Measurements from ENCODE around the gene CLEC1A. TPM values are rescaled to one million over a fixed set of nuclear protein-coding genes. Genes with fewer than 3 reads are reported as not detected.

The CLEC1A gene
- total RNA-seq, 2 experiments from 2014 or later: not detected

GRCh38 chr12:10115311-10115710, 16.5 kb upstream of the CLEC1A start:
- CTCF ChIA-PET: no interaction called here

GRCh38 chr12:10113920-10114319, 15.1 kb upstream of the CLEC1A start:
- H3K36me3 ChIP-seq (ENCODE audit: insufficient read depth, low read length): no peaks in the 10 kb centered on the region
- no peak overlapping the region for H3K4me3 Mint-ChIP-seq
- H3K4me3 ChIP-seq (ENCODE audit: low read length): no peak overlapping the region
- H3K4me1 Mint-ChIP-seq (ENCODE audit: low read depth): no peaks in the 10 kb centered on the region
- ATAC-seq (ENCODE audit: poor library complexity): no peak
- no peaks in the 10 kb centered on the region for H3K27me3 ChIP-seq (ENCODE audit: control insufficient read depth in 1 of 2, insufficient read depth in 2 of 2, low read length in 2 of 2)
- no peaks in the 10 kb centered on the region for H3K4me1 ChIP-seq (ENCODE audit: insufficient read depth, low read length)
- DNase-seq: no peak
- ChIA-PET CTCF (no interaction called here), POLR2A (interaction anchor here (0.8 kb wide), 1 partner anchor 277 kb away, joined by 3 read pairs; no protein-coding TSS in a partner anchor)
- intact Hi-C loops (cut with DNase I, micrococcal nuclease): no loop called here
- no peak overlapping the region for H3K27ac Mint-ChIP-seq
- H3K9me3 ChIP-seq (ENCODE audit: control insufficient read depth in 1 of 2, insufficient read depth in 1 of 2, low read length in 2 of 2): peaks cover 0 to 7% of the 10 kb centered on the region in 2 experiments
- H3K9me3 Mint-ChIP-seq: peaks cover 3% of the 10 kb centered on the region
- peaks cover 4% of the 10 kb centered on the region for H3K27me3 Mint-ChIP-seq
- no peak for TF ChIP-seq CTCF (IDR thresholded peaks at IDR 0.05)
- H3K27ac ChIP-seq (ENCODE audit: low read depth in 1 of 2, low read length in 2 of 2): no peak overlapping the region
- H3K36me3 Mint-ChIP-seq (ENCODE audit: low read depth): no peaks in the 10 kb centered on the region

More at GRCh38 chr12:10115311-10115710, 16.5 kb upstream of the CLEC1A start:
- POLR2A ChIA-PET: no interaction called here
- TF ChIP-seq CTCF (IDR thresholded peaks at IDR 0.05): no peak
- DNase-seq (no peak), ATAC-seq (ENCODE audit: poor library complexity) (no peak)
- no peak overlapping the region for H3K4me3 ChIP-seq (ENCODE audit: low read length)
- H3K9me3 ChIP-seq (ENCODE audit: control insufficient read depth in 1 of 2, insufficient read depth in 1 of 2, low read length in 2 of 2): peaks cover 0 to 7% of the 10 kb centered on the region in 2 experiments
- Mint-ChIP-seq H3K4me3 (no peak overlapping the region), H3K27ac (no peak overlapping the region), H3K36me3 (ENCODE audit: low read depth) (no peaks in the 10 kb centered on the region), H3K9me3 (peaks cover 3% of the 10 kb centered on the region), H3K4me1 (ENCODE audit: low read depth) (no peaks in the 10 kb centered on the region), H3K27me3 (peaks cover 4% of the 10 kb centered on the region)
- H3K4me1 ChIP-seq (ENCODE audit: insufficient read depth, low read length): no peaks in the 10 kb centered on the region
- H3K36me3 ChIP-seq (ENCODE audit: insufficient read depth, low read length): no peaks in the 10 kb centered on the region
- intact Hi-C loops (cut with DNase I, micrococcal nuclease): no loop called here
- H3K27ac ChIP-seq (ENCODE audit: low read depth in 1 of 2, low read length in 2 of 2): no peak overlapping the region
- H3K27me3 ChIP-seq (ENCODE audit: control insufficient read depth in 1 of 2, insufficient read depth in 2 of 2, low read length in 2 of 2): no peaks in the 10 kb centered on the region

GRCh38 chr12:10113075-10113474, 14.3 kb upstream of the CLEC1A start:
- no peaks in the 10 kb centered on the region for H3K36me3 ChIP-seq (ENCODE audit: insufficient read depth, low read length)
- peaks cover 3% of the 10 kb centered on the region for H3K9me3 Mint-ChIP-seq
- H3K4me3 ChIP-seq (ENCODE audit: low read length): no peak overlapping the region
- peaks cover 4% of the 10 kb centered on the region for H3K27me3 Mint-ChIP-seq
- ATAC-seq (ENCODE audit: poor library complexity): no peak
- H3K27me3 ChIP-seq (ENCODE audit: control insufficient read depth in 1 of 2, insufficient read depth in 2 of 2, low read length in 2 of 2): no peaks in the 10 kb centered on the region
- ChIA-PET POLR2A (no interaction called here), CTCF (no interaction called here)
- H3K36me3 Mint-ChIP-seq (ENCODE audit: low read depth): no peaks in the 10 kb centered on the region
- H3K4me1 Mint-ChIP-seq (ENCODE audit: low read depth): no peaks in the 10 kb centered on the region
- H3K27ac Mint-ChIP-seq: no peak overlapping the region
- H3K4me3 Mint-ChIP-seq: no peak overlapping the region
- TF ChIP-seq CTCF (IDR thresholded peaks at IDR 0.05): no peak
- no peaks in the 10 kb centered on the region for H3K4me1 ChIP-seq (ENCODE audit: insufficient read depth, low read length)
- peaks cover 0 to 7% of the 10 kb centered on the region in 2 experiments for H3K9me3 ChIP-seq (ENCODE audit: control insufficient read depth in 1 of 2, insufficient read depth in 1 of 2, low read length in 2 of 2)
- intact Hi-C loops (cut with DNase I, micrococcal nuclease): no loop called here
- H3K27ac ChIP-seq (ENCODE audit: low read depth in 1 of 2, low read length in 2 of 2): no peak overlapping the region
- no peak for DNase-seq
